B cell (primary cell): ENCODE measurements around the gene LAMTOR3. TPM values are rescaled to one million over a fixed set of nuclear protein-coding genes. Genes with fewer than 3 reads are reported as not detected.

ENCODE experiments used
- ATAC-seq: fragments of 200-7000 bp; cut with Tn5 transposase; one replicate; pipeline ENCODE4 v1.10.0; 2021; ENCODE audit warnings: low read depth, mild to moderate bottlenecking, moderate number of reproducible peaks, moderate library complexity
- CTCF ChIA-PET: fragments of 350-600 bp; sonication (Branson Sonifier 250); formaldehyde crosslinking; loops from one replicate; lab custom pipeline; 2021; ENCODE audit warnings: antibody characterized with exemption, inconsistent platforms; lab: Charles Lee
- POLR2A ChIA-PET: fragments of 350-600 bp; sonication (Branson Sonifier 250); formaldehyde crosslinking; loops from one replicate; lab custom pipeline; 2021; ENCODE audit warnings: antibody characterized with exemption; lab: Charles Lee
- DNase-seq: peaks from one replicate; pipeline ENCODE4 v3.0.0; 2013
- H2AFZ ChIP-seq: 2 replicates; pipeline ENCODE4 v1.6.1; 2012; ENCODE audit warnings: mild to moderate bottlenecking, low read depth, low read length; ENCODE audit not compliant: insufficient read depth, poor library complexity, severe bottlenecking
- H3K27ac ChIP-seq, 2 donors: 1 replicate in 1 of 2; 2 replicates in 1 of 2; pipeline ENCODE4 v1.5.1; 2012 to 2013; ENCODE audit warnings: low read length in 2 of 2, mild to moderate bottlenecking in 2 of 2, moderate library complexity in 1 of 2
- H3K27me3 ChIP-seq, 4 experiments: fragments of 200-600 bp in 1 of 4; sonication (generic) in 1 of 4; replicated peaks in 1 of 4; 1 replicate in 2 of 4; 2 replicates in 2 of 4; pipeline versions ENCODE4 v1.6.1 to v1.7.0; 2013 to 2016; ENCODE audit warnings: low read length in 3 of 4, mild to moderate bottlenecking in 2 of 4, mixed read lengths in 1 of 4, moderate library complexity in 1 of 4; ENCODE audit not compliant: insufficient read depth in 4 of 4, control insufficient read depth in 3 of 4; ENCODE audit errors: control extremely low read depth in 1 of 4
- H3K36me3 ChIP-seq, 2 experiments: replicated peaks in 1 of 2; 1 replicate in 1 of 2; 2 replicates in 1 of 2; pipeline versions ENCODE4 v1.6.1 to v1.7.1; 2013; ENCODE audit warnings: low read length in 1 of 2; ENCODE audit not compliant: insufficient read depth in 2 of 2, control insufficient read depth in 1 of 2; ENCODE audit errors: control extremely low read depth in 1 of 2, extremely low read depth in 1 of 2
- H3K4me1 ChIP-seq, 2 donors: fragments of 200-600 bp in 1 of 2; sonication (generic) in 1 of 2; 1 replicate in 1 of 2; 2 replicates in 1 of 2; pipeline versions ENCODE4 v1.5.1 to v1.6.1; 2013 to 2017; ENCODE audit warnings: low read length in 2 of 2; ENCODE audit not compliant: control insufficient read depth in 2 of 2, insufficient read depth in 2 of 2
- H3K4me2 ChIP-seq: replicated peaks from 2 replicates; pipeline ENCODE3; 2012; ENCODE audit warnings: mild to moderate bottlenecking, low read depth, low read length; ENCODE audit not compliant: poor library complexity, severe bottlenecking
- H3K4me3 ChIP-seq, 5 experiments: fragments of 200-600 bp in 1 of 5; sonication (generic) in 1 of 5; 1 replicate in 3 of 5; 2 replicates in 2 of 5; pipeline versions ENCODE4 v1.5.1 to v1.7.0; 2011 to 2016; ENCODE audit warnings: low read length in 4 of 5, mild to moderate bottlenecking in 4 of 5, low read depth in 2 of 5, control low read depth in 1 of 5, moderate library complexity in 1 of 5; ENCODE audit not compliant: insufficient read depth in 1 of 5; ENCODE audit errors: control extremely low read depth in 1 of 5, extremely low read depth in 1 of 5
- H3K79me2 ChIP-seq: fragments of 200-600 bp; sonication (generic); one replicate; pipeline ENCODE4 v1.6.0; 2016; ENCODE audit warnings: low read length; ENCODE audit not compliant: control insufficient read depth, insufficient read depth
- H3K9ac ChIP-seq: fragments of 200-600 bp; sonication (generic); 2 replicates; pipeline ENCODE4 v1.6.1; 2017; ENCODE audit warnings: mild to moderate bottlenecking, low read length, moderate library complexity
- H3K9me3 ChIP-seq, 3 donors: one replicate each; pipeline versions ENCODE4 v1.6.1 to v1.7.1; 2013; ENCODE audit warnings: low read length in 2 of 3; ENCODE audit not compliant: control insufficient read depth in 2 of 3, insufficient read depth in 1 of 3; ENCODE audit errors: control extremely low read depth in 1 of 3
- H4K20me1 ChIP-seq: 2 replicates; pipeline ENCODE4 v1.6.0; 2012; ENCODE audit warnings: mild to moderate bottlenecking, low read length; ENCODE audit not compliant: insufficient read depth, control insufficient read depth, poor library complexity, severe bottlenecking
- H3K27ac Mint-ChIP-seq: one replicate; pipeline ENCODE4 v1.8.0; 2021; ENCODE audit warnings: mixed read lengths
- H3K27me3 Mint-ChIP-seq: one replicate; pipeline ENCODE4 v1.8.0; 2021; ENCODE audit warnings: mixed read lengths
- H3K4me1 Mint-ChIP-seq: one replicate; pipeline ENCODE4 v1.8.0; 2021; ENCODE audit warnings: mixed read lengths
- H3K4me3 Mint-ChIP-seq: one replicate; pipeline ENCODE4 v1.8.0; 2021; ENCODE audit warnings: mixed read lengths
- H3K9me3 Mint-ChIP-seq: one replicate; pipeline ENCODE4 v1.8.0; 2022; ENCODE audit warnings: mixed read lengths; ENCODE audit not compliant: insufficient read depth
- CTCF ChIP-seq: fragments of 200-600 bp; IDR thresholded peaks from one replicate; pipeline ENCODE4 v1.8.0; 2022; ENCODE audit warnings: antibody characterized with exemption, mild to moderate bottlenecking
- EZH2 ChIP-seq: IDR thresholded peaks from 2 replicates; pipeline ENCODE4 v1.6.1; 2012; ENCODE audit warnings: borderline replicate concordance, low read depth, mild to moderate bottlenecking, moderate library complexity, low read length; ENCODE audit not compliant: insufficient read depth, poor library complexity, severe bottlenecking
- WGBS: methylation state at CpG from one replicate; pipeline ENCODE4 v1.1.5; 2013; ENCODE audit warnings: missing lambda C conversion rate; ENCODE audit not compliant: insufficient coverage; 5-methylcytosine and 5-hydroxymethylcytosine counted together
- intact Hi-C: fragments of 100-400 bp; cut with micrococcal nuclease; formaldehyde crosslinking; loops from one replicate; pipeline ENCODE4 v1.10.0; 2022
- polyA plus RNA-seq: library from polyadenylated mRNA; depleted of rRNA; stranded (reverse); fragments of >200 nt; gene quantifications from 2 replicates; pipeline ENCODE4 v1.2.3, GENCODE V29; 2012
- total RNA-seq, 2 donors: library from RNA; stranded (reverse); fragments of 120-200 nt in 1 of 2; gene quantifications; 1 replicate in 1 of 2; 2 replicates in 1 of 2; pipeline versions ENCODE4 v1.2.3 to v1.2.4, GENCODE V29; 2013 to 2022

LAMTOR3 gene
- total and polyA plus RNA-seq, 2 donors (not counting 1 experiment from before 2014, with no cell fraction given) = 8.0 to 18.0 TPM

- DNase-seq (no peak), ATAC-seq (peak; percentile 12)
- H3K4me1 ChIP-seq = peaks cover 42 to 46% of the 10 kb centered on the region in 2 donors
- no peak overlapping the region for H2AFZ ChIP-seq
- H3K9me3 ChIP-seq = no peaks in the 10 kb centered on the region
- H3K9me3 Mint-ChIP-seq = no peaks in the 10 kb centered on the region
- H3K27ac Mint-ChIP-seq = peak overlapping the region; percentile 93
- H3K27ac ChIP-seq = peak overlapping the region; percentile 31 to 84
- peaks cover 22% of the 10 kb centered on the region for H4K20me1 ChIP-seq
- H3K9ac ChIP-seq = no peak overlapping the region
- POLR2A ChIA-PET = interaction anchor here (1.2 to 1.3 kb wide), 2 partner anchors 36 to 40 kb away, joined by 4 to 5 read pairs; partner anchors contain the start of gene DAPP1
- intact Hi-C loops = loop anchor here (5.0 kb wide), 1 partner anchor 36 kb away; the partner anchor contains the start of gene LAMTOR3
- TF ChIP-seq CTCF (no peak), EZH2 (no peak)
- H3K4me3 ChIP-seq = peak overlapping the region in 2 of 5 experiments; percentile 5 to 25
- H3K4me3 Mint-ChIP-seq = peak overlapping the region; percentile 70
- H3K4me2 ChIP-seq = peak overlapping the region; percentile 55
- peaks cover 72% of the 10 kb centered on the region for H3K79me2 ChIP-seq
- WGBS = 36% methylated on average over 1 of the region's 1 CpG
- H3K27me3 Mint-ChIP-seq = no peaks in the 10 kb centered on the region
- H3K36me3 ChIP-seq = peaks cover 21 to 41% of the 10 kb centered on the region in 2 experiments
- H3K4me1 Mint-ChIP-seq = peaks cover 68% of the 10 kb centered on the region
- no peaks in the 10 kb centered on the region for H3K27me3 ChIP-seq
- CTCF ChIA-PET = interaction anchor here (0.9 to 5.8 kb wide), 7 partner anchors 10 to 93 kb away, joined by 3 to 34 read pairs (median 5); partner anchors contain the start of gene DAPP1
Observed at GRCh38 chr4:99856166-99856565, 38.1 kb downstream of the LAMTOR3 start.

- Mint-ChIP-seq H3K27me3 (no peaks in the 10 kb centered on the region), H3K27ac (peak overlapping the region; percentile 64), H3K9me3 (no peaks in the 10 kb centered on the region), H3K4me3 (peak overlapping the region; percentile 11), H3K4me1 (peaks cover 69% of the 10 kb centered on the region)
- H3K4me3 ChIP-seq = peak overlapping the region in 1 of 5 experiments; percentile 5
- peaks cover 46 to 51% of the 10 kb centered on the region in 2 donors for H3K4me1 ChIP-seq
- H3K79me2 ChIP-seq = peaks cover 67% of the 10 kb centered on the region
- ChIA-PET POLR2A (interaction anchor here (1.2 to 1.3 kb wide), 2 partner anchors 35 to 39 kb away, joined by 4 to 5 read pairs; partner anchors contain the start of gene DAPP1), CTCF (interaction anchor here (0.9 to 5.8 kb wide), 4 partner anchors 29 to 93 kb away, joined by 3 to 34 read pairs (median 4); partner anchors contain the start of gene DAPP1)
- H3K9ac ChIP-seq = no peak overlapping the region
- TF ChIP-seq CTCF (no peak), EZH2 (no peak)
- peaks cover 22% of the 10 kb centered on the region for H4K20me1 ChIP-seq
- DNase-seq (peak; percentile 78), ATAC-seq (peak; percentile 75)
- peak overlapping the region; percentile 22 for H2AFZ ChIP-seq
- H3K9me3 ChIP-seq = no peaks in the 10 kb centered on the region
- peak overlapping the region; percentile 55 for H3K4me2 ChIP-seq
- peak overlapping the region; percentile 31 to 84 for H3K27ac ChIP-seq
- no CpG with 5 or more reads among the region's 1 CpG for WGBS
- H3K36me3 ChIP-seq = peaks cover 20 to 37% of the 10 kb centered on the region in 2 experiments
- intact Hi-C loops = loop anchor here (1.0 to 5.0 kb wide), 2 partner anchors 8 to 37 kb away; partner anchors contain the start of gene LAMTOR3
- H3K27me3 ChIP-seq = no peaks in the 10 kb centered on the region
Observed at GRCh38 chr4:99855678-99856077, 38.5 kb downstream of the LAMTOR3 start.
